Activated CD4-positive, alpha-beta T cell treated with anti-CD3 and anti-CD28 coated beads, Interleukin-2, amount 50 U/mL, for 48 hours (primary cell): ENCODE data around the gene PVALB.
"Not testable (repeated sequence)": the region's sequence is repeated elsewhere in the genome, so short reads cannot be mapped to it uniquely, and the experiment has no call there.

Experiments used
- DNase-seq, 2 experiments: peaks; one replicate each; pipeline ENCODE4 v3.0.0-alpha.2; 2020

PVALB gene

DNA sequence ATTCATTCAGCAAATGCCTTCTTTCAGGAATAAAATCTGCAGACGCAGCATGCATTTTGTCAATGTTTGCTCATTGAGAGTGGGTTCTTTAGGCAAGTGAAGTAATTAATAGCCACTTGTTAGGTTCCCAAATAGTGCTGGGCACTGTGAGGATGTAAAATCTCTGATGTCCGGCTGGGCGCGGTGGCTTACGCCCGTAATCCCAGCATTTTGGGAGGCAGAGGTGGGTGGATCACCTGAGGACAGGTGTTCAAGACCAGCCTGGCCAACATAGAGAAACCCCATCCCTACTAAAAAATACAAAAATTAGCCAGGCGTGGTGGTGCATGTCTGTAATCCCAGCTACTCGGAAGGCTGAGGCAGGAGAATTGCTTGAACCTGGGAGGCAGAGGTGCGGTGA lies 62.0 kb downstream of the PVALB start:
- DNase-seq = not testable (repeated sequence)

DNA sequence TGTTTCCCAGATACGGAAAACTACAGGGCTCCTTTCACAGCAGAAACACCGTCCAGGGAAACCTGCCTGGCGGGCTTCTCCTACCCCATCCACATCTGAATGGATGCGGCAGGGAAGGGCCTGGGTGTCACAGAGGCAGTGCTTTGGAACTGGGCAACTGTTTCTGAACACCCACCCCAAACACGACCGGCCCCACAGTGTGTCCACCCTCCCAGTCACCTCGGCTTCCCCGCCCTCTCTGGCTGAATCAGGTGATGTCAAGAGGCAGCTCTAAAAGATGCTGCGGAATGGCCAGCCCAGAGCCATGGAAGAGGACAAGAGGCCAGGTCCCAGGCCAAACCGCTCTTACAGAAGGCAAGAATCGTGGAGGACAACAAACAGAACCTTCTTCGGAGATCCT lies 62.9 kb downstream of the PVALB start:
- DNase-seq = no peak

DNA sequence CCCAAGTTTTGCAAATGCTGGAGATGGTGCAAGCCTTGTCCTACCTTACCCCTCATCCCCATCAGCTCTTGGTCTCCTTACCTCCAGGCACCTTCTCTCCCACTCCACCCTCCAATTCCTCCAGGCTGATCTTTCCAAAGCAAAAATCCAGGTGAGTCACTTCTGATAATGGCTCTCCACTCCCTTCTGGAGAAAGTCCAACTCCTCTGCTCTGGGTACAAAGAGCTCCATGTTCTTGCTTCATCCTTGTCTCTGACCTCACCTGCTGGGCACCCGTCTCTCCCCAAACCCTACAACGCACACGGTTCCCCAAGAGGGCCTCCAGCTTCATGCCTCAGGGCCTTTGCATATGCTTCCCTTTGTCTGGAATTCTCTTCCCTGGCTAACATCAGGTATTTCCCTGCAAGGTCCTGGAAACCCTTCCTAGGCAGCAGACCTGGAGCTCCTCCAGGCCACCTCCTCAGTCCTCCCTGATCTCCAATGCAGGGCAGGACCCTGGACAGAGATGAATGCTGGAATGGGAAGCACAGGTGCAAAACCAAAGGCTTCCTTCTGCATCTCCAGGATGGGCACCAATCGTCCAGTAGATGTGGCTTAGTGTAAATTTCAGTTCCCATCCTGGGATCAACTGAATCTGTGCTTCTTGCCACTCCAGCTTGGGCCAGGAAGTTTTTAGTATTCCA lies 63.6 kb downstream of the PVALB start:
- DNase-seq = no peak
